Bronchial epithelial cell (primary cell): ENCODE measurements around the gene LTBP1. TPM values are rescaled to one million over a fixed set of nuclear protein-coding genes. Genes with fewer than 3 reads are reported as not detected.

Source experiments
- DNase-seq: peaks from one replicate; pipeline ENCODE4 v3.0.0-alpha.2; 2010; ENCODE audit warnings: low read depth
- FAIRE-seq: peaks from 2 replicates; lab custom pipeline; 2011; peaks lifted over from hg19 to GRCh38; lab: Jason Lieb, UNC
- H3K27me3 ChIP-seq: 2 replicates; pipeline ENCODE4 v1.5.1; 2011; ENCODE audit warnings: low read length; ENCODE audit not compliant: control insufficient read depth, insufficient read depth
- H3K36me3 ChIP-seq: 2 replicates; pipeline ENCODE4 v1.5.1; 2011; ENCODE audit warnings: low read length; ENCODE audit not compliant: control insufficient read depth, insufficient read depth
- H3K4me3 ChIP-seq: 2 replicates; pipeline ENCODE4 v1.5.1; 2011; ENCODE audit warnings: mild to moderate bottlenecking, low read depth, low read length, control low read depth
- CTCF ChIP-seq: IDR thresholded peaks from 2 replicates; pipeline ENCODE4 v1.5.1; 2011; ENCODE audit warnings: mild to moderate bottlenecking, moderate library complexity, low read length, control low read depth, inconsistent platforms; ENCODE audit not compliant: insufficient read depth, severe bottlenecking
- total RNA-seq: library from RNA; depleted of rRNA; stranded (reverse); fragments of >200 nt; gene quantifications from 2 replicates; pipeline ENCODE4 v1.2.1, GENCODE V29; 2014

Gene LTBP1
- total RNA-seq, 1 donor from 2014 or later, result 6.6 TPM

- no peaks in the 10 kb centered on the region for H3K36me3 ChIP-seq
- H3K27me3 ChIP-seq, result no peaks in the 10 kb centered on the region
- no peak for FAIRE-seq
- TF ChIP-seq CTCF, result no peak
- DNase-seq, result no peak
- no peak overlapping the region for H3K4me3 ChIP-seq
Observed at GRCh38 chr2:33342171-33342570, 395.4 kb downstream of the LTBP1 start.

DNA sequence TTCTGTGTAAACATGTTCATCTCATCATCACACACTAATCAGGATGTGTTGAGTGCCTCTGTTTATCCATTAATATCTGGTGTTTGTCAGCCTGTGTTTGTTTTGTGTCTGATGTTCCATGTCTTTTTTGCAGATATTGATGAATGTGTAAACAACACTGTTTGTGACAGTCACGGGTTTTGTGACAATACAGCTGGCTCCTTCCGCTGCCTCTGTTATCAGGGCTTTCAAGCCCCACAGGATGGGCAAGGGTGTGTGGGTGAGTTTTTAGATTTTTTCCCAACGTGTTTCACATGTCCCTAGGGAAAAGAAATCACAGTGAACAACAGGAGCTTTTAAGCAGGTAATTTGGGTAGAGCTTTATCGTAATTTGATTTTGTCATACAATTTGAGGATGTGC, 396.0 kb downstream of the LTBP1 start:
- Histone ChIP-seq H3K36me3 (no peaks in the 10 kb centered on the region), H3K4me3 (no peak overlapping the region), H3K27me3 (no peaks in the 10 kb centered on the region)
- FAIRE-seq, result no peak
- no peak for TF ChIP-seq CTCF
- DNase-seq, result no peak

DNA sequence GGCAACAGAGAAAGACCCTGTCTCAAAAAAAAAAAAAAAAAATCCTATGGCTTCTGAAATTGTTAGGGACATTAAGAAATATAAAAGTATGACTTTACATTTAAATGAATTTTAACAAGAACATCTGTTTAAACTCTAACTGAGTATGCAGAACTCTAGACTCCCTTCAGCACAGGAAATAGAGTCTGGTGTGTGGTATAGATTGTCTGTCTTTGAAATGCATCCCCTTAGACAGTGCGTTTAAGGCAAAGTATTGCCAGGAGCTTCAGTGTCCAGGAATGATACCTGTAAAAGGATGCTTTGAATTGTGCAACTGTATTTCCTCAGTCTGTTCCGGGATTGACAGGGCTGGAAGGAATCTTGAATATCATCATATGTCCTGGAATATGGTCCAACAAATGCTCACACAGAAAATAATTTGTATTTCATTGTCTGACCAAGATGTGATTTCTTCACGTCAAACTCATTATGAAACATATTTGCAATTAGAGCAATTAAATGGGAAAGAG, 396.7 kb downstream of the LTBP1 start:
- Histone ChIP-seq H3K27me3 (no peaks in the 10 kb centered on the region), H3K4me3 (no peak overlapping the region), H3K36me3 (no peaks in the 10 kb centered on the region)
- no peak for FAIRE-seq
- DNase-seq, result no peak
- TF ChIP-seq CTCF, result no peak

DNA sequence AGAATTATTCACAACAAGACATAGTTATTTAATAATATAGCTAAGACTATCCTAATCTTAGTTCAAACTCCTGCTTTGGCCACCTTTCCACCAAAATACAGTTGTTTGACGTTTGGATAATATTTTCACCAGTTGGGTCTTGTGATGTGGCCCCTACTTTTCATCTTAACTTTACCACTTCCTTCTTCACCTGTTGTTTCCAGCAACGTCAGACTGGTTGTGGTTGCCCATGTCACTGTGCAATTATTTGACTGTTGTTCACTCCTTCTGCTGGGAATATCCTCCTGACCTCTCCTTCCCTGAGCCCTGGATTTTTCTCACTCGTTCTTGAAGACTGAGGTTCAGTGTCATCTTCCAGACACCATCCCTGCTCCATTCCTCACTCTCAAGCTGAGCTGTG, 397.5 kb downstream of the LTBP1 start:
- Histone ChIP-seq H3K27me3 (no peaks in the 10 kb centered on the region), H3K4me3 (no peak overlapping the region), H3K36me3 (no peaks in the 10 kb centered on the region)
- TF ChIP-seq CTCF, result no peak
- DNase-seq, result no peak
- FAIRE-seq, result no peak

DNA sequence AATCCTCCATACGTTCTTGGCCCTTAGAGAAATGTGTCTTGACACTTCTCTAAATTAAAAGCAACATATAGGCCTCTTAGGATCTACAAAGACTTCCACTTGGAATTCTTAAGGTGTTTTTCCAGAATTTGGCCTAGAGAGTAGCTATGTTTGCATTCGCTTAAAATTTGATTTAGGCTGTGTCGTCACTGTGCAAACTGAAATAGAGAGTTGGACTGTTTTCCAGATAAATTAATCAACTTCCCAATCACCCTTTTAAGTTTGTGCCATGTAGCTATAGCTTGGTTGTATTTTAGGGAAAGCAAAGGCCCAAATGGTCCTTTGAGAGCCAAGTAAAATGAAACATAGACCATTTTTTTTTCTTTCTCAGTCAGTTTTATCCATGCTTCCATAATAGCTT, 401.1 kb downstream of the LTBP1 start:
- Histone ChIP-seq H3K27me3 (no peaks in the 10 kb centered on the region), H3K36me3 (no peaks in the 10 kb centered on the region), H3K4me3 (no peak overlapping the region)
- FAIRE-seq (no peak), DNase-seq (no peak)
- TF ChIP-seq CTCF, result no peak

DNA sequence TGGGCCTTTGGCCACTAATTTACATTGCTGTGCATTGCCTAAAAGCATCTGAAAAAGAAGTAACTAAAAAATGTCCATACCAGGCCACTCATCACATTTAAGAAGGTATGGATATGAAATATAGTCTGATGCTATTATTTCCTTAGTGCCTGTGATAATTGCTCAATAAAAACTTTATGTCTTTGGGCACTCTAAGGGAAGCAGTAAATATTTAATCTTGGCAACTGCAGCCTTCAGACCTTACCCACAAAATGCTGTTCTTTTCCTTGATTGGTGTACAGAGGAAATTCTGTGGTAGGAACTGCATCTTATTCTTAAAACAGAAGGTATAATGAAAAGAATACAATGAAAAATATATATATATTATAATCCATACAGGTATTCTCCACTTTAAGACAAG, 403.9 kb downstream of the LTBP1 start:
- DNase-seq (no peak), FAIRE-seq (no peak)
- Histone ChIP-seq H3K36me3 (no peaks in the 10 kb centered on the region), H3K4me3 (no peak overlapping the region), H3K27me3 (no peaks in the 10 kb centered on the region)
- no peak for TF ChIP-seq CTCF
